Head of caudate nucleus (tissue), 42 donors: ENCODE measurements around the gene PAXX.

Experiments used
- DNase-seq, 42 donors: peaks; one replicate each; pipeline versions ENCODE4 v3.0.0 to v3.0.0-alpha.2; 2020 to 2021; ENCODE audit warnings: mixed read lengths in 7 of 42
- intact Hi-C: fragments of 100-400 bp; cut with DNase I; formaldehyde crosslinking; loops from one replicate; pipeline ENCODE4 v1.15.0; 2022

PAXX gene

GRCh38 chr9:136962163-136962562 is 30.1 kb upstream of the PAXX start:
- DNase-seq, result no peak
- intact Hi-C loops, result no loop called here

GRCh38 chr9:136962701-136963248 is 29.4 kb upstream of the PAXX start:
- intact Hi-C loops, result no loop called here
- DNase-seq, result no peak

DNA sequence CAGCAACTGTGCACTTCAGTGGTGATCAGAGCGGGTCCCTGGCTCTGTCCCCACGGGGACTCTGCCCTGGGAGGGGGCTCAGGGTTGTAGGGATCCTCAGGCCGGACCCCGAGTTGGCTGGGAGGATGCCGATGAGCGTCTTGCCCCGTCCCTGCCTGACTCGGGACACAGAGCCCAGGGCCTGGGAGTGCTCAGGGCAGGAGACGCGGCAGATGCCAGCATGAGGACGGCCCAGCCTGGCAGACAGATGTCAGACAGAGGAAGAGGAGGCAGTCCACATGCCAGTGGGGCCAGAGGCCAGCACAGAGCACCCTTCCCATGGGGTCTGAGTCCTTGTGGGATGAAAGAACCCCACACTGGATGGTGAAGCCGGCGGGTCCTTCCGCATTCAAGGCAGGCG is 28.9 kb upstream of the PAXX start:
- intact Hi-C loops, result no loop called here
- peak in 4 of 42 donors; percentile 37 to 68 (median 49) for DNase-seq

DNA sequence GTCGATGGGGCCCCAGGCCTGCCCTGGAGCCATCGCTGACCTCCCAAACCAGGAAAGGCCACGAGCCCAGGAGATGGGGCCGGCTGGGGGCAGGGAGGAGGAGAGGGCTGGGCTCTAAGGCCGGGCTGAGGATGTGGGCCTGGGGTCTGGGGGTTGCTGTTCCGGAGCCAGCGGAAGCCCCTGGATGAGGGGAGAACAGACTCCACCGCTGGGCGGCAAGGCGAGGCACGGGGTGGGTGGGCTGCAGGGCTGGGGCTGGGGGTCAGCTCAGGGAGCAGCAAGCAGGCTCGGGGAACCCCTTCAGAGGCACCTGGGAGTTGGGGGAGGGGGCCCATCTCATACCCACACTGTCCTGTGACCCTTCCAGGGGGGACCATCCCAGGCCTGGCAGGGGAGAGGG is 28.5 kb upstream of the PAXX start:
- intact Hi-C loops, result no loop called here
- no peak for DNase-seq

DNA sequence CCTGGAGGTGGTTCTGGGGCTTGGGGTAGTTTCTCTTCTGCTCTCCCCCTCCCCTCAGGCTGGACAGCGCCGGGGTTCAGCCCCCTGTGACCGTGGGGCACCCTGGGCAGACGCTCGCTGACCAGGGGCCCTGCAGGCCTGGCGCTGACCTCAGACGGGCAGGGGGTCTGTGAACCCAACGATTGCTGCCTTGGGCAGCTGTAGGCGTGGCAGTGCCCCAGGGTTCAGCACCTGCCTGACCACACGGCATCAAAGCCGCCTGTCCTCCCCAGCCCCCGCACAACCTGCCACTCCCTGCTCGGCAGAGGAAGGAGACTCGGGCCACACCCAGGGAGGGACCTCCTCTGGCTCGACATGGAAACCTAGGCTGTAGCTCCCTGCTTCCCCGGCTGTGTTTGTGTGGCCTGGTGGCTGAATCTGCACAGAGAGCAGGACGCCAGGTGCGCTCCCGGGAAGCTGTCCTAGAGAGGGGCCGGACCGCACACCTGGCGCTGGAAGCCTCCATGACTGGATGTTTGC is 28.0 kb upstream of the PAXX start:
- DNase-seq, result no peak
- intact Hi-C loops, result no loop called here

DNA sequence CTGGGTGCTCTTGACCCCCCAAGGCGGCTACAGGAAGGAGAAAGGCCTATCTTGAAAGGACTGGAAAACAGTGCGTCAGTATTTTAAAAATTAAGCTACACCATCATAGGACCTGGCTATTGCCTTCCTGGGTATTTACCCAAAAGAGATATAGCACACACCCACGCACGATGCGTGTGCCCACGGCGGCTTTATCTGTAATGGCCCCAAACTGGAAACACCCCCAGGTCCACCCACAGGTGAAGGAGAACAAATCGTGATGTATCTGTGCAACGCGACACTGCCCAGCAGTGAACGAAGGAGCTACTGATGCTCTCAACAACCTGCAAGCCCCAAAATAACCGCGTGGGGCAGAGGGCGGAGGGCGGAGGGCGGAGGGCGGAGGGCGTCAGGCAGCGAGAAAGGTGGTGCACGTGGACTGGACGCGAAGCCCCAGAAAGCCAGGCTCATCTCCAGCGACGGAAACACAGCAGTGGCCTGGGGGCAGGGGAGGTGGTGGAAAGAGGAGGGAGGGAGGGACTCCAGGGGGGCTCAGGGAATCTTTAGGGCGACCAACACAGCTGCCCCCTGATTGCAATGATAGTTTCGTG is 27.3 kb upstream of the PAXX start:
- intact Hi-C loops, result no loop called here
- DNase-seq, result no peak

DNA sequence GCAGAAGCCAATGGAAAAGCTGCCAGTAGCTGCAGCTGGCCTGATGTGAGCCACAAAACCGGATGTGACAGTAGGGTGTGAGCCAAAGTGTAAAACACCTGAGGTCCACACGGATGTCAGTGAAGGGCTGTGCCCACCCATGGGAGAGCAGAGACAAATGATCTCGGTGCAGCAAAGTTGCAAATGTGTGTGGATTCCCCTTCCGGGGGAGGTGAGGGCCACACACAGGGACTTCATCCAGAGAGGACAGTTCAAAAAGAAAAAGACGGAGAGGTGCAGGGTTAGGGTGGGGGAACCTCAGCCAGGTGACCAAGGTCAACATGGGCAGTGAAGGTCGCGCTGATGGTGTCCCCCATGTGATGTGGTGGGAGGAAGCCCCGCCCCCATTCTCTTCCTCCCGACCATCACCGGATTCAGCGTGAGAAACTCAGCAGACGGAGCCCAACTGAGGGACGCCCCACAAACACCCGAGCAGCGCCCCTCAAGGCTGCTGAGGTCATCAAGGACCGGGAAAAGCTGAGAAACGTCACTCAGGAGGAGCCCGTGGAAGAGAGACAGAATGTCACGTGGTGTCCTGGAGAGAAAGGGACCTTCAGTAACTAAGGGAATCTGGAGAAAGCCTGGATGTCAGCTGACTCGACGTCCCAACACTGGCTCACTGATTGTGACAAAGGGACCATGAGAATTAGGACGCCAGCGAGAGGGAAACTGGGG is 26.3 kb upstream of the PAXX start:
- peak in 41 of 42 donors; percentile 49 to 91 (median 77) for DNase-seq

GRCh38 chr9:136968333-136969127 is 23.7 kb upstream of the PAXX start:
- intact Hi-C loops, result no loop called here
- no peak for DNase-seq

More for the DNA sequence above, 26.3 kb upstream of the PAXX start:
- intact Hi-C loops, result no loop called here

GRCh38 chr9:136969150-136969549 is 23.1 kb upstream of the PAXX start:
- DNase-seq, result no peak
- intact Hi-C loops, result no loop called here

DNA sequence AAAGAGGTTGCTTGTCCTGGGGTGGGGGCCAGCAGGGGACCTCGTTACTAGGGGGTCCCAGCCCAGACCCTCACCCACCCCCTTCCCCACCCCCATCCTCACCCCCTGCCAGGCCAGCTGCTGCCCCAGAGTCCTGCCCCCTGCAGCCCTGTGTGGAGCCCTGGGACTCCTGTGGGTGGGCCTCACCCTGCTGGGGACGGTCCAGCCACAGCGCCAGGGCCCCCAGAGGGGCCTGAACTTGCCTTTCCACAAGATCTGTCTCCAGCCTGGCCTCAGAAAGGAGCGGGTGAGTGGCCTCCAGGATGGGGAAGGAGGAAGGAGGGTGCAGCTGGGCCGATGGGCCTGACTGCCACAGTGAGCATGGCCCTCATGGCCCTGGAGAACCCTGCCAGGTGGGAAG is 22.4 kb upstream of the PAXX start:
- no peak for DNase-seq
- intact Hi-C loops, result no loop called here

GRCh38 chr9:136970361-136970760 is 21.9 kb upstream of the PAXX start:
- DNase-seq, result no peak
- intact Hi-C loops, result no loop called here

DNA sequence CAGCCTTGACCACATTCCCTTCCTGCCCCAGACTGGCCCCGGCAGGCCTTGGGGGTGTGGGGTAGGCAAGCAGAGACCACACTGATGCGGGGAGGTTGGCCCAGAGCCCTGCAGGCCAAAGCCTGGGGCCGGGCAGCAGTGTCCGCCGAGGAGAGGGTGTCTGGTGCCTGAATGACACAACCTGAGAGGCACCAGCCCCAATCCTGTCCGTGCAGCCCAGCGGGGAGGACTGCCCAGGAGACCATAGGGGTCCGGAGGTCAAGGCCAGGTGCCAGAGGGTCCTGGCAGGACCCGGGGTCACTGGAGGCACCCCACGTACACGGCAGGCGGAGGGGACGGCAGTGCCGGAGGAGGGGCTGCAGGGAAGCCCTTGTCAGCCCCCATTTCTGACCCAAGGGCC is 20.5 kb upstream of the PAXX start:
- no peak for DNase-seq

GRCh38 chr9:136972335-136972734 is 19.9 kb upstream of the PAXX start:
- intact Hi-C loops, result no loop called here
- DNase-seq, result no peak

More for the DNA sequence above, 20.5 kb upstream of the PAXX start:
- intact Hi-C loops, result no loop called here

DNA sequence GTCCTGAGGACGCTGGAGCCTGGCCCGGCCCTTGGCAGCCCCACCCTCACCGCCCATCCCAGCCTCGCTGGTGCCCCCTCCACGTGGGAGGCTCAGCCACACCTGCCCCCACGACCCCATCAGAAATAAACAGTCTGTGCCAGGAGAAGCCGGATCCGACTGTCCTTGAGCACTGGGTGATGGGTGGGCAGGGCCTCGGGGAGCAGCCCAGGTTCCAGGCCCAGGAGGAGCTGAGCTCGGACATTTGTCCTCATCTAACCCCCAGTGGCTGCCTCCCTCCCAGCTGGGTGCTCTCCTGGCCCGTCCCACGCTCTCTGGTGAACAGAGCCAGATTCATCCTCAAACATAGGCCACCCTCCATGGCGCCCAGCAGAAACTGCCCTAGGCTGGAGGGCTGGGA is 19.5 kb upstream of the PAXX start:
- intact Hi-C loops, result no loop called here
- DNase-seq, result no peak

GRCh38 chr9:136973618-136974617 is 18.3 kb upstream of the PAXX start:
- no peak for DNase-seq
- intact Hi-C loops, result no loop called here

DNA sequence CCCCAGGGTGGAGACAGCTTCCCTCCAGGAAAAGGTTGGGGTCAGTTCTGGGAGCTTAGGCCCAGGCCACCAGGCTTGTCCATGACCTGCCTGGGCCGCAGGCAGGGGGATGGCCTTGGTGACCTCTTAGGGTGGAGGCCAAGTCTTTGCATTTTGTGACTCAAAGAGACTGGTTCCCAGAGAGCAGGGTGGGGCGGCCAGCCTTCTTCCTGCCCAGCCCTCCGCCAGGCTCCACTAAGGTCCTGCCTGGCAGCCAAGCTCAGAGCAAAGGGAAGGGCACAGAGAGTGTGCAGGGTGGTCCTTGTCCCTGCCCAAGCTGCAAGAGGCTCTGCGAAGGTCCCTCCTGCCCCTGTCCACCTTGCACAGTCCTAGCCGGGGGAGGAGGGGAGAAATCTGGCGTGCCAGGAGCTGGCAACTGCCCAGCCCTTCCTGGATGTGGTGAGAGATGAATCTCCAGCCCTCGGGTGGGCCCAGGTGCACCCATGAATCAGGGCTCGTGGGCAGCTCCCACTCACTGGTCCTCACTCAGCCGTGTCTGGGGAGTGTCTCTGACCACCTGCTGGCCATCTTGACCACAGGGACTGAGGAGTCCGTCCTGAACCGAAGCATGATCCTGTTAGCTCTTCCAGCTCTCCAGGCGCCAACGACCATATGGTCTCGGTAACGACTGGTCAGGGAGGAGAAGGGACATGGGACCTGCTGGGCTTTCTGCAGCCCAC is 17.2 kb upstream of the PAXX start:
- no peak for DNase-seq
- intact Hi-C loops, result loop anchor here (5.0 kb wide), 1 partner anchor 33 kb away; the partner anchor contains the start of gene FBXW5

DNA sequence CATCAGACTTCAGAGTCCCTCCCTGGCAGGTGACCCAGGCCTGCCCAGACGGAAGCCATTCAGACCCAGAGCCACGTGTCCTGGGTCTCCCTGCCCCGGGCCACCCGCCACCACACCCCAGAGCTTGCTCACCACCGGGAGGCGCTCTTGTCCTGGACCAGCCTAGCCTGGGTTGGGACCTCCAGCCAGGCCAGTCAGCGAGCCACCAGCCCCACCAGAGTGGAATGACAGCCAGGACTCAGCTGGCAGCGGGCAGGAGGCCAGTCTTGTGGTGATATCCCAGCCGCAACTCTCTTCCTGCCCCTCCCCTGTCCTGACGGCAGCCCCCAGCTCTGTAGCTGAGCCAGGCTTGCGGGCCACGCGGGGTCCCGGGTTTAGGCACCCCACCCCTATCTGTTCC is 16.6 kb upstream of the PAXX start:
- intact Hi-C loops, result loop anchor here (5.0 kb wide), 1 partner anchor 33 kb away; the partner anchor contains the start of gene FBXW5
- peak; percentile 67 to 95 (median 88) for DNase-seq

- peak; percentile 92 to 99 (median 97) for DNase-seq
- intact Hi-C loops, result loop anchor here (5.0 kb wide), 1 partner anchor 35 kb away; the partner anchor contains the start of gene FBXW5
These were observed 15.0 kb upstream of the PAXX start, which contains the start of gene PTGDS for GRCh38 chr9:136977223-136977622. Gene PTGDS, plus strand, starts transcription at chr9:136977504. Its CDS starts 75 bp downstream, at chr9:136977579.
